T-helper 2 cell (primary cell): ENCODE data around the gene NTM.

Experiments
- DNase-seq, 5 experiments: peaks; one replicate each; pipeline versions ENCODE4 v3.0.0 to v3.0.0-alpha.2; 2012 to 2022

NTM gene

DNA sequence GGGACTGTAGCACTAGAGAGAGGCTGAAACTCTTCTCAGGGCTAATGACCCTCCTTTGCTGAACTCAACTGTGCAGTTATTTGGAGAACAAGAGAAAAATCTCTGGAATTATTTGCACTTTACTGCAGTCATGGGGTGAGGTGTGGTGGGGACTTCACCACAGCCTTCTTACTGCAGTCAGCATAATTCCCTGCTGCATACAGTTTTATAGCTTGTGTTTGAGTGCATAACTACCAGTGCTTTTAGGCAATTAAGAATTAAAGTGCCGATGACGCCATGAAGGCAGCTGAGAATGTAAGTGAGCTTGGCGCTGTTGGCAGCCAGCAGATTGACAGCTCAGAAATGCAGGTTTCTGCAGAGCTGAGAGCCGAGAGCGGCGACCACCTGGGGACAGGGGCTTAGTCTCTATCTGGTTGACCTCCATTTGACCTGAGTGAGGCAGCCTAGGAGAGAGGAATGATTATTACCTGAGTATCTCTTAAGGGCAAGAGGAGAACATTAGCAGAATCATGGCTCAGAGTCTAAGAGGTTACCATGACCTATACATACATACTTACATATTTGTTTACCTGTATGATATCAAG is 830.0 kb downstream of the NTM start:
- DNase-seq = no peak

DNA sequence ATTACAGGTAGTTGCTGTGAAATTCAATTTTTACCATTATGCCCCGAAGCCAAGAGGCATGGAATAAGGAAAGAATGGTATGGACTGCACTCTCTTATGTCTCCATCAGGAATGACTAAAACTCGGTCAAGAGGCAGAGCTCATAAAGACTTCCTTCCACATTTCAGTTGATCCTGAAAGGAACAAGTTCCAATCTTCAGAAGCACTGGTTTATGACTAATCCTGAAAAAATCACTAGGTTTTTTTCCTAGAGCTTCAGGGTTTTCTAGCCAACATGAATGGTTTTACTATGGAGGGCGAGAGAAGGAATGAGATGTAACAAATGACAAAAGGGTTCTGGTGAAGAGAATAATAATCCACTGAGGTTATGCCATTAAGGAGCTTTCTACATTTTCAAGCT is 832.2 kb downstream of the NTM start:
- DNase-seq = no peak

DNA sequence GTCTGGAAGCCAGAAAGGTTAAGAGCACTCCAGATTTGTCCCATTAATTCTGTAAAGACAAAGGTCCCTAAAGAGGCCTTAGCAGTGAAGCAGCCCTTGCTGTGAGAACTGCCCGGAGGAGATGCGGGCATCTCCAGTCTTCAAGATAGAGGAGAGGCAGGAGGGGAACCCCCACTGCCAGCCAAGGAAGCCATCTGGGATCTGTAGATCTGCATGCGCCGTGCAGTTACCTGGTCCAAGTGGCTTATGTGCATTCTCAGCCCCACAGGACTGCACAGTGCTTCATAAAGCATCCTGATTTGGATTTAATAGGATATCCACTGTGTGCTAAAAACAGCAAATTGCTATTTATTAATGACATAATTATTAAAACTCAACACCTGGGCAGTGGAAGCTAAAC is 834.6 kb downstream of the NTM start:
- DNase-seq = no peak

GRCh38 chr11:132205496-132205895 is 835.1 kb downstream of the NTM start:
- DNase-seq = no peak

GRCh38 chr11:132206993-132207392 is 836.6 kb downstream of the NTM start:
- DNase-seq = no peak

DNA sequence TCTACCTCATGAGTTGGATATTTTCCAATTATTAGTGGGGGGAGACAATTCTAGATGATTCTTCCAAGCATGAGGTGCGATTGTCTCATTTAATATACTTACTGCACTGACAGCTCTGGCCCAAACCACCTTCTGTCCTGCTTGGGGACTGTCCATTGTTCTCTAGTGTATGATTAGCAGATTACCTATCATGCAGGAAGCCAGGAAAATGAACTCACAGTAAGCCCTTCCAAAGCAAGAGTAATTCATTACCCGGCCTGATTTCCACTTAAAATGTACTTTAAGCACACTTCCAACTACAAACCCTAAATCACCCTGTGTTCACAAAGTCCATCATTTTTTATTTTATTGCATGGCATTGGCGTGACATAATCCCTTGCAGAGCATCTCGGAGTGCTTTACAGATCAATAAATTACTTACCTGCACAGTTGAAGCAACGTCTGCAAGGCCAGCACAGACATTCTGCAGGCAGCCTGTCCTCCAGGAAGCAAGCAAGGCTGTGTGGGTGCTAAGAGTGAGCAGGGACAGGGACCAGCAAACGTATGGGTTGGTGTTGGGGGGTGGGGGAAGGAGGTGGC is 838.2 kb downstream of the NTM start:
- DNase-seq = no peak

DNA sequence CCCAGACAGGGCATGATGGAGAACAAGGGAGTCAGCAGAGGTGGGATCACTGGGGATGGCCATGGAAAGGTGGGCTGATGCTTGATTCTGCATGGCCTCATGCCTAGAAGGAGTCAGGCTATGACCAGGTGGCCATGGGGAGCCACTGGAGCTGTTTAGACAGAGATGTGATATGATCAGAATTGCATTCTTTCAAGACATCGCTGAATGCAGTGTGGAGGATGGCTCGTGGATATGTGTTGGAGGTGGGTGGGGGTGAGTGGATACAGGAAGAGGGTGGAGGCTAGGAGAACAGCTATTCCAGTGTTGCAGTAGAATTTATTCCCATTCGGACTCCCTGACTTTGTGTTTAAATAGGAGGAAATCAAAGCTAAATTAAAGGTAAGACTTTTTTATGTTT is 841.1 kb downstream of the NTM start:
- DNase-seq = no peak

DNA sequence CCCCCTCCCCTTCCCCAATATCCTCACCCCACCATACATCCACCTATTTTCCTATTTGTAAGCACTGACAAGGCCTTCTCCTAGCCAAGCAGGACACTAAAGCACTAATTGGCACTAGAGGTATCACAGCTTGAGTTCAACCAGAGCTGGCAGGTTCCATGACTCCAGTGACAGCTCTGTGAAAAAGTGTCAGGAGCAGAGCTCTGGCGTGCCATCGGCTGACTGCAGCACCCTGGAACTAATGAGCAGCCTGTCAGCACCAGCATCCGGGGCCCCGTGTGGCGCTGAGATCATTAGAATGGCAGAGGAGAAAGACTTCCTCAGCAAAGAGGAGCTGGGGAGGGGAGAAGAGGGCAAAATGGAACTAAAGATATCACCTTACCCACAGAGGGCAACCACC is 847.4 kb downstream of the NTM start:
- no peak for DNase-seq

GRCh38 chr11:132220474-132220873 is 850.1 kb downstream of the NTM start:
- DNase-seq = no peak

- no peak for DNase-seq
These were observed 851.9 kb downstream of the NTM start for GRCh38 chr11:132222345-132222744.

DNA sequence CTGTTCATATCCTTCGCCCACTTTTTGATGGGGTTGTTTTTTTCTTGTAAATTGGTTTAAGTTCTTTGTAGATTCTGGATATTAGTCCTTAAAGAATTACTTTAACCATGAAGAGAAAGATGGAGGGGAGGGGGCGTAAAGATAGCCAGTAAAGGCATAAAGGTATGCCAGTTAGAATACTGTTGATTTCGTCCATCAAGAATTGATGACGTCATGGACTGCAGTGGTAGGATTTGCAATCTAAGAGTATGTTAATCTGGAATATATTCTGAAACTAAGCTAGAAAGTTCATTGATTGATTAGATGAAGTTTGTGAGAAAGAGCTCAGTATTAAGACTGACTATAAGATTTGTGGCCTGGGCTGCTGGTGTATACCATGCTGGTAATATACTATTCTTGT is 856.1 kb downstream of the NTM start:
- DNase-seq = no peak

- no peak for DNase-seq
These were observed 858.4 kb downstream of the NTM start for GRCh38 chr11:132228746-132229325.

GRCh38 chr11:132231656-132232347 is 861.4 kb downstream of the NTM start:
- no peak for DNase-seq

- no peak for DNase-seq
These were observed 864.5 kb downstream of the NTM start for GRCh38 chr11:132234878-132235277.

GRCh38 chr11:132237781-132238180 is 867.4 kb downstream of the NTM start:
- DNase-seq = no peak

DNA sequence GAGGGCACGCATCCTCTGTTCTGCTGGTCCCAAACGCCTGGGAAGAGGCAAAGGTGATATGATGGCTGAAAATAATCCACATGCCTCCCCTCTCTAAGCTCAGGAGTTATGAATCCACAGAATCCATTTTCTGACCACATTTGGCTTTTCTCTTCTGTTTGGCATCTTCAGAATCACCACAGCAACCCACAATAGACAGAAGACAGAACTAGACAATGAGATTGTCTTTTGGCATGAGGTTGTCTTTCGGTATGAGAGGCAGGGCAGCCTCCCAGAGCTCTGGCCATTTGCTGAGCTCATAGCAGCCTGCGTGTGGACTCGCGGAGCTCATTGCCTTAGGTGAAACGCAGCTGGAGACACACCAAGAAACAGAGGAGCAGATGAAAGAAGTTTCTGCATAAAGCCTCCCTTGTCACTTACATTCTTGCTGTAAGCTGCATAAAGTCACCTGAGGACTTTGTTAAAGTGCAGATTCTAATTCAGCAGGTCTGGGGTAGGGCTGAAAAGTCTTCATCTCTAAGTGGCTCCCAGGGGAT is 868.0 kb downstream of the NTM start:
- no peak for DNase-seq

- no peak for DNase-seq
These were observed 870.0 kb downstream of the NTM start for GRCh38 chr11:132240374-132240773.

DNA sequence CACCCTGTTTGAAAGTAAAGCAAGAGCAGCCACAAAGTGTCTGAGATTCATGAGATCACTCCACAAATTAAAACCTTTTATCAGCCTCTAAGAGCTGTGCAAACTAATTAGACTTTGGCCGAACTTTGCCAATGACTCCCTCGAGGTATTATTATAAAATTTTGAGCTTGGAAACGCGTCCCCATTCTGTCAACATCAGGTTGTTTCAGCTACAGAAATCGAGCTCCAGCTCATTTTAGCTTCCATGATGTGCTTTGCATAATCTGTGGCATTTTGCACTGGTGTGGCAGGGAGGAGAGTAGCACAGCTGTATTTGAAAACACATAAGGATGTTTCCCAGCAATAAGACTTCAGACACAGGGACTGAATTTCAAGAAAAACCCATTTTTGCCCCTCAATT is 872.2 kb downstream of the NTM start:
- DNase-seq = no peak

DNA sequence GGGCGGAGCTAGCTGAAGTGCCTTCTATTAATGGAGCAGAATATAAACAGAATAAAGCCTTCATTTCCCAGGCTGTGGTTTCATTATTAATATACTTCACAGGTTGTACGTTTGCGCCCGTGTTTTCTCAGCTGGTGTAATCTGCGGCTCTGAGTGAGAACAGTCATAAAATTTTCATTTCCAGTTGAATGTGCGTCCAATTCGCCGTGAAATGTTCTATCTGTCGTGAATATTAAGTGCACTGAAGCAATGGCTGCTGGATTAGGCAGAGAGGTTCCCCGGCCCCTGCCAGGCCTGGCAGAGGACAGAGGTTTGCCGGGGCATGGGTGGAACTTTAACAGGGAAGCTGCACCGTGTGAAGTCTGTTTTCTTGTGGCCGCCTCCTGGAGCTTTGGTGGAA is 874.4 kb downstream of the NTM start:
- no peak for DNase-seq

DNA sequence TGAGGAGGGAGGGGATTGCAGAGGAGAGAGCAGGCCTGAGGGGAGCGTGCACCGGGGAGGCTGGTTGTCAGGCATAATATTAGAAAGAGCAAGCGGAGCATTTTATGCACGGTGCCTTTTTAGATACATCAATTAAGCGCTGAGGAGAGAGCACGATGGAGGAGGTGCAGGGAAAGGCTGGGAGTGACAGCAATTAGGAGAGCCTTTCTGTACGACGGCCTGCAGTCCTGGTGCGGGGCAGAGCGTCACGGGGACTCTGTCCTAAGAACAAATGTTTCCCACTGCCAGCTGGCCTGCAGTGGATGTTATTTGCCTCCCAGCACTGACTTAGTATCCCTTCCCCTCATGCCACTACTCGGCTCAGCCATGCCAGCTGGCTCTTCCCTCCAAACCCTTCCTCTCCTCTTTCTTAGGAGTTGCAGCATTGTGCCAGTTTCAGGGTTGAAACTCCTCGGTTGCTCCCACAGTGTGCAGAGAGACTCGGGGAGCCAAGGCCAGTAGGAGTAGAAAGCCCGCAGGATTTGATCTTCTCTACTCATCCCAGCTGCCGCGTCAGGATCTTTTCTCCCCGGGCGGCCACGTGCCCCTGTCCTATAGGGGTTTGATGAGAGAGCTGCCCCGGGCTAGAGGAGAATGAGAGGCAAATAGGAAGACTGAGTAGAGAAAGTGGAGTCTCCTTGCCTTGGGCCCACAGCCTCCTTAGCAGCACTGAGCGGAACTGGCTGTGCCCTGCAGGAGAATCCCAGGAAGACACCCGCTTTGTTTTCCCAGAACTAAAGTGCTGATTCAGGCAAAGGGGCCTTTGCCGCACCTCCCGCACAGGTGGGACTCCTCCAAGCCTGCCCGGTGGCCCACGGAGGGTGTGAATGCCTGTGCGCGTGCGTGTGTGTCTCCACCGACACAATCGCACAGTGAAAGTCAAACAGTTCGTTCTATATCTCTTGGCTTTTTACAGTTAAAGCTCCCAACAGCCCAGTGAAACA is 875.3 kb downstream of the NTM start:
- DNase-seq = no peak

- no peak for DNase-seq
These were observed 878.2 kb downstream of the NTM start for GRCh38 chr11:132248580-132248979.

- no peak for DNase-seq
These were observed 878.8 kb downstream of the NTM start for GRCh38 chr11:132249256-132249655.

DNA sequence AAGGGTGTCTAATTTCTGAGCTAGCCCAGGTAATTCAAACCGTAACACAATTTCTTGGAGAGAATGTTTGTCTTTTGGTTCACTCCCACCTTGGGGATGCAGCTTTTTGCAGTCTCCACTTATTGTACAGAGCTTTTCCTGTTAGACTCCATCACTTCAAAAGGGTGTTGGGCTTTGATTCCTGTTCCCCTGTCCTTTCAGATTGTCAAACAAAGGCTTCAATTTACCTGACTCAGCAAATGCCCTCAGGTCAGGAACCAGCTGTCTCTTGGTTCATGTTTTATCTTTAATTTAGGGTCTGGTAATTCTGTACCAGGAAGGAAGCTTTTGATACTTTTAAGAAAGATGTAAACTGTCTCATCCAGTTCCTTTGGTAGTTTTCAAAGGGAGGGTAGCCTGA is 880.6 kb downstream of the NTM start:
- no peak for DNase-seq
